RKO (cell line): ENCODE data around the gene RCE1.
A peak's percentile ranks its signal among the peaks of the same experiment; 100 is the strongest.

Source experiments
- DNase-seq: peaks from one replicate; pipeline ENCODE4 v3.0.0-alpha.2; 2016; ENCODE audit warnings: low spot score

RCE1 gene

GRCh38 chr11:66856496-66857233 lies 13.4 kb downstream of the RCE1 start, which contains the start of gene LRFN4:
LRFN4 (plus strand) TSS chr11:66857064; CDS start chr11:66857745, 681 bp downstream.
- DNase-seq = no peak

DNA sequence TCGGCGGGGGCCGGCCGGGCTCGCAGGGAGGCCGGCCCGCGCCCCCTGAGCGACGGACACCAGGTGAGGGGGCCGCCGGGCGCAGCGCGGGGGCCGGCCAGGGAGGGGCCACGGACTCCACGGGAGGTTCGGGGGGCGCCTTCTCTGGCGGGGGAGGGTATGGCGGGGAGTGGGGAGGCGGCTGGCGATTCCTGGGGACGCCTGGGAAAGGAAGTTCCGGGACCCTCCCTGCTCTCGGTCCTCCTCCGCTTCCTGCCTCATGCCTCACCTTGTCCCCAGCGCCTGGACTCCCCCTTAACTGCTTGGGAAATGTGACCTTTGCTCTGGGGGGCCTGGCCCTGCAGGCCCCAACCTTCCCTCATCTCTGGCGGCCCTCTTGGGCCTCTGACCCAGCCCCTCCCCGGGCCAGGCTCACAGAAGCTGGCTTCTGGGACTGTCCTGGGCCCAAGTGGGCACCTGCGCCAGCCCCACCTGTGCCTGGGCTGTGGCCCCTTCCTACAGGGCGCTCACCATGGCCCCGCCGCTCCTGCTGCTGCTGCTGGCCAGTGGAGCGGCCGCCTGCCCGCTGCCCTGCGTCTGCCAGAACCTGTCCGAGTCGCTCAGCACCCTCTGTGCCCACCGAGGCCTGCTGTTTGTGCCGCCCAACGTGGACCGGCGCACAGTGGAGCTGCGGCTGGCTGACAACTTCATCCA lies 14.1 kb downstream of the RCE1 start:
- peak; percentile 55 for DNase-seq

DNA sequence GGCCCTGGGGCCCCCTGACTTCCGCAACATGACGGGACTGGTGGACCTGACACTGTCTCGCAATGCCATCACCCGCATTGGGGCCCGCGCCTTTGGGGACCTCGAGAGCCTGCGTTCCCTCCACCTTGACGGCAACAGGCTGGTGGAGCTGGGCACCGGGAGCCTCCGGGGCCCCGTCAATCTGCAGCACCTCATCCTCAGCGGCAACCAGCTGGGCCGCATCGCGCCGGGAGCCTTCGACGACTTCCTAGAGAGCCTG lies 14.6 kb downstream of the RCE1 start:
- no peak for DNase-seq

DNA sequence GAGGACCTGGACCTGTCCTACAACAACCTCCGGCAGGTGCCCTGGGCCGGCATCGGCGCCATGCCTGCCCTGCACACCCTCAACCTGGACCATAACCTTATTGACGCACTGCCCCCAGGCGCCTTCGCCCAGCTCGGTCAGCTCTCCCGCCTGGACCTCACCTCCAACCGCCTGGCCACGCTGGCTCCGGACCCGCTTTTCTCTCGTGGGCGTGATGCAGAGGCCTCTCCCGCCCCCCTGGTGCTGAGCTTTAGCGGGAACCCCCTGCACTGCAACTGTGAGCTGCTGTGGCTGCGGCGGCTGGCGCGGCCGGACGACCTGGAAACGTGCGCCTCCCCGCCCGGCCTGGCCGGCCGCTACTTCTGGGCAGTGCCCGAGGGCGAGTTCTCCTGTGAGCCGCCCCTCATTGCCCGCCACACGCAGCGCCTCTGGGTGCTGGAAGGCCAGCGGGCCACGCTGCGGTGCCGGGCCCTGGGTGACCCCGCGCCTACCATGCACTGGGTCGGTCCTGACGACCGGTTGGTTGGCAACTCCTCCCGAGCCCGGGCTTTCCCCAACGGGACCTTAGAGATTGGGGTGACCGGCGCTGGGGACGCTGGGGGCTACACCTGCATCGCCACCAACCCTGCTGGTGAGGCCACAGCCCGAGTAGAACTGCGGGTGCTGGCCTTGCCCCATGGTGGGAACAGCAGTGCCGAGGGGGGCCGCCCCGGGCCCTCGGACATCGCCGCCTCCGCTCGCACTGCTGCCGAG lies 15.1 kb downstream of the RCE1 start:
- no peak for DNase-seq

DNA sequence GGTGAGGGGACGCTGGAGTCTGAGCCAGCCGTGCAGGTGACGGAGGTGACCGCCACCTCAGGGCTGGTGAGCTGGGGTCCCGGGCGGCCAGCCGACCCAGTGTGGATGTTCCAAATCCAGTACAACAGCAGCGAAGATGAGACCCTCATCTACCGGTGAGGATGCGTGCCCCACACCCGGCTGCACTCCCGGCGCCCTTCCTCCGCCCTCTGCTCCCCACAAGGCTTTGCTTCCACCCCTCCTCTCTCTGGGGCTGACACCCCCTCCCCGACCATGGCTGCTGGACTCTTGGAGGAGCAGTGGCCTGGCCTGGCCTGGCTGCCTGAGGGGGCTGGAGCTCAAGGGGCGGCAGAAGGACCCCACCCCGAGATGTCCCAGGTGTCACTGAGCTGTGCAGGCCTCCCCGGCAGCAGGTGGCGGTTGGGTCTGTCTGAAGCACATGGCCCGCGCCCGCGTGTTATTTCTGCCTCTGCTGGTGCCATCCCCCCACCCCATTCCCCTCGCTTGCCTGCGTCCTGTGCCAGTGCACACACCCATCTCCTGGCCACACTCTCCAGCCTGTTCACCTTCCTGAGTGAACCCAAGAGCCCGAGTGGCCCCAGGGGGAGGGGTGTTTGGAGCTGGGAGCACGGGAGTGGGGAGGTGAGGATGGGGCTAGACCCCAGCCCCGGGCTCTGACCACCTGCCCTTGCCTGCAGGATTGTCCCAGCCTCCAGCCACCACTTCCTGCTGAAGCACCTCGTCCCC lies 15.9 kb downstream of the RCE1 start:
- no peak for DNase-seq

- no peak for DNase-seq
Measured at GRCh38 chr11:66859686-66860448, 16.6 kb downstream of the RCE1 start.

- no peak for DNase-seq
Measured at GRCh38 chr11:66860449-66860831, 17.2 kb downstream of the RCE1 start.

GRCh38 chr11:66861038-66861773 lies 18.0 kb downstream of the RCE1 start:
- no peak for DNase-seq

GRCh38 chr11:66861774-66862558 lies 18.7 kb downstream of the RCE1 start:
- DNase-seq = no peak

DNA sequence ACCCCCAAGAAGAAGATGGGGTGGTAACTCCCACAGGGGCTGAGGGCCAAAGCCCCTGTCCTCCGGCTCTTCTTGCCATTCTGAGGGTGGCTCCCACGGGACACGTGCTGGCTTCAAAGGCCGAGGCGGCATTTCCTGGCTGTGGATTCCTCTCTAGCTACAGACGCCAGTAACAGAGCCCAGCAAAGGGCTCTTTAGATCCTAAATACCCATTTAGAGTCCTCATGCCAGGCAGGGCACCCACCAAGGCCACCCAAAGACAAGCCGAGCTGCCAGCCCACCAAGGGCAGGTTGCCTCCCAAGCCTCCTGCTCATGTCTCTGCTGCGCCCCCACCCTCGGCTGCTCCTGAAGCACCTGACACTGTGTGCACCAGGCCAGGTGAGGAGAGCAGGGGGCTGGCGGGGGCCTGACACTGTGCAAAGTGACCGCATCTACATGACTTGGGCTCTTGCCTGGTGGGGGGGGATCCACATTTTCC lies 19.4 kb downstream of the RCE1 start:
- no peak for DNase-seq

DNA sequence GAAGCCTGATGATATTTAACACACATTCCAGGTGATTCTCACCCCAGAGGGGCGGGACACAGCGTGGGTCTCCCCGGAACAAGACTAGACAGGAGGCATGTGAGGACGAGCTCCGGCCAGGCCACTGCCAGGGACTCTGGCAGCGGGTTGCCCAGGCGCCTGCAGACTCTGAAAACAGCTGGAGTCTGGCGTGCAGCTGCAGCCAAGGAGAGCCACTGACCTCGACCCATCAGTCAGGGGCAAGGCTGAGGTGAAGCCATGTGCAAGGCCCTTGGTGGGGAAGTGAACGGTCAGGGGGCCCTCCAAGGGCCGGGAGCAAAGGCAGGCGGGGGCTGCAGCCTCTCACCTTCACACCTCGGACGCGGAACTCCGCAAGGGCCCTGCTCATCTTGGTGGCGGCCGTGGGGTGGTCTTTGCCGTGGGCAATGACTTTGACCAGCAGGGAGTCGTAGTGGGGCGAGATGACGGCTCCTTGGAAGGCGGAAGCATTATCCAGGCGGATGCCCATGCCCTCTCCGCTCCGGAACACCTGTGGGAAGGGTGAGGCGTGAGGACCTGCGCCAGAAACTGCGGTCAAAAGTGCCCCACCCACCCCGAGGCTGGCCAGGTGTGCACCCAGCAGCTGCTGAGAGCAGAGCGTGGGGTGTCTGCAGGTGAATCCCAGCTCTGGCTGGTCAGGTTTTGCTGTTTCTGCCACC lies 20.3 kb downstream of the RCE1 start:
- no peak for DNase-seq

DNA sequence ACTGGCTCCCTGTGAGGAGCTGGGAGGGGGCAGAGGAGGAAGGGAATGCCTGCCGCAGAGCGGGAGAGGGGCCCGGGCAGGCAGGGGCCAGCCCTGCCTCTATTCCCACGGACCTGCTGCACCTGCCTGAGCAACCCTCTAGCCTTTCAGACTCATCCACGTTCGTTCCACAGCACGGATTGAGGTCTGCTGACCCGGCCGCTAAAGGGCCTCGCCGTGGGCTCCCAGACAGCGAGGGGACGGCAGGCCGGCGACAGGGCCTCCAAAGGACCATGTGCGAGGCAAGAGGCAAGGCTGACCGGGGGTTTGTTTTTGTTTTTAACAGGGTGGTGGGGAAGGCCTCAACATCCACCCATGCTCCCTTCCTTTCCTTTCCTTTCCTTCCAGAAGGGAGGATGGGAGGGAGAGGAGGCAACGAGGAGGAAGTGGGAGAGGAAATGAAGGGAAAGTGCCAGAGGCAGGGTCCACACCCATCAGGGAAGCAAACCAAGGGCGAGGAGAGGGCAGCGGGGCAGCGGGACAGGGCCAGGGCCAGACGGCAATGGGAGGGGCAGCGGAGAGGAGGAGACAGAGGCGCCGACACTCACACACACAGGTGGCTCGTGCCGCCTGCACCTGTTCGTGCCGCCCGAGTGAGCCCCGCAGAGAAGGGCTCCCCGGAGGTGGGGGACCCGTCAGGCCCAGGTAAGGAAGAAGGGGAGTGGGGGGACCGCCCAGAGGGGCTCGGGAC lies 21.1 kb downstream of the RCE1 start:
- no peak for DNase-seq

DNA sequence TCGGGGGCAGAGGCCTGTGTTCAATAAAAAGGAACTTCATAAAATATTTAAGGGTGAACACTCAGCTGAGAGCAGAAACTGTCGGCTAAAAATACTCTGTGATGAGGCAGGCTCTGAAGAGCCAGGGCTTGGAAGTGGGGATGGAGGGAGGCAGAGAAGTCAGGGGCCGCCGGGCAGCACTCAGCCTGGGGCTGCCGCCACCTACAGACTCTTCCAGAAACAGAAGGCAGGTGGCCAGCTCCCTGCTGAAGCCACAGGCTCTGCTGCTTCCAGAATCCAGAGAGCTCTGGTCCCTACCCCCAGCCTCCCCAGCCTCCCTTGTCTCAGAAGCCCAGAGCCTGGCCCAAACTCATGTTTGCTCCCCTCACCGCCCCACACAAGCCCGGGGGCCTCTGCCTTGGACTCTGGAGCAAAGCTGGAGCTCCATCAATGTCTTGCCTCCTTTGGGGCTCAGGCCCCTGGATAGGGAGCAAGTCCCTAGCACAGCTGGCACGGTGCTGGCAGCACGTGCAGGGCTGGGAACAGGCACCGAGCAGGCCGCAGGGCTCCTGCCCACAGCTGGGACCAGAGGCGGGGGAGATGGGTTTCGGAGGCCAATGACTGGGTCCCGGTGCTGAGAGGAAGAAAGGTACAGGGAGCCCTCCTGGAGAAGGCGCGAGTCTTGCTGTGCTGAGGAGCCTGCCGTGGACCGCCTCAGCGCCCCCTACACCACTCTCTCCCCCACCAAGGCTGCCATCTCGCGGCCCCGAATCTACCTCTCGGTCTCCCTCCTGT lies 21.9 kb downstream of the RCE1 start:
- peak; percentile 23 for DNase-seq

DNA sequence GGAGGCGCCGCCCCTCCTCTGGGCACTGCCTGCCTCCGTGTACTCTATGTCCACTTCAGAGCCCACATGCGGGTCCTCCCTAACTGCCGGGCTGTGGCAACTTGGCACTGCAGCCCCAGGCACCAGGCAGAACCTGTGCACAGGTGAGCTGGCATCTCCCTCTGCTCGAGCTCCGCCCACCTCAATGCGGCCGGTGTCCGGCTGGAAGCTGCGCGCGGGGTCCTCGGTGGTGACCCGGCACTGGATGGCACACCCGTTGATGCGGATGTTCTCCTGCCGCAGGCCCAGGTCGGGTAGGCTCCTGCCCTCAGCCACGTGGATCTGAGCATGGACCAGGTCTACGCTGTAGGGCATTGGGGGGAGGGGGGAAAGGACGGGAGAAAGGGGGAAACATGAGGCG lies 22.8 kb downstream of the RCE1 start:
- no peak for DNase-seq

DNA sequence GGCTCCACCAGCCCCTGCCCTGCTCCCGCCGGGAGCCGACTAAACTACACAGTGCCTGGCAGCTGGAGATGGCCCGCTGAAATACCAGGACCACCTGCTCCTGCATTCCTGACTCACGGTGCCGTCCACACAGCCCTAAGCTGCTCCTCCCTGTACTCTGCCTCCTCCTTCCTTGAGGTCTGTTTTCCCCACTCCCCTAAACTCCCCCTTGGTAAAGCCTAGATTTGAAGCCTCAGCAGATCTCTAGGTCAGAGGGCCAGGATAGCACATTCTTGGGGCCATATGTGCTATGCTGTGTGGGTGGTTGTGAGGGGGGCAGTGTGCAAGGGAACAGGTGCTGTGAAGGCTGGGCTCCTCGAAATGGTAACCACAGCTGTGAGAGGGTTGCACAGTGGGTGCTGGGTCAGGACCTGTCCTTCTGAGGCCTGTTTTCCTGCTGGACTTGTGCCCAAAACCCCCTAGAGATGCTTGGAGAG lies 23.3 kb downstream of the RCE1 start:
- no peak for DNase-seq

DNA sequence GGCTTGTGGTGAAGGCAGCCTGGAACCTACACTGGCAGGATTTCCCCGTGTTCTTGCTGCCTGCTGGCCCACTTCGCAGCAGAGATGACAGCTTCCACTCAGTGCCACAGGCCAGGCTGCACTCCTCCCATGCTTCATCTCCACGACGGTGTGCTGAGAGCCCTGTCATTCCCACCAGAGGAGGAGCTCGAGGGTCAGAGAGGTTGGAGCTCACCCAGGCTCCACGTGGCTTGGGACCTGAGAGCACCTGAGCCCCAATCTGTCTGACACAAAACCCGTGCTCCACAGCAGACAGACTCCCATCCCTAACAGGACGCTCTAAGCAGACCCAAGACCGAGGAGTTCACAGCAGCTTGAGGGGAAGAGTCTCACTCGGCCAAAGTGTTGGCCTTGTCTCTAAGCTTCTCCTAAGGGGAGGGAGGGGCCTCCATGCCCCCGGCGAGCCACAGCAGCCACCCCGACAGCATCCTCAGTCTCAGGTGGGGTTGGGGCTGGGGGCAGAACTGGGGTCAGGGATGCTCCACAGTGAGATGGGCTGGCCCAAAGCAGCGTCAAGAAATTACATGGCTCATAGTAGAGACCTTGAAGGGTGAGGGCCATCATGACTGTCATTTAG lies 24.3 kb downstream of the RCE1 start:
- DNase-seq = no peak

GRCh38 chr11:66868082-66868725 lies 25.0 kb downstream of the RCE1 start:
- DNase-seq = no peak
